HepG2 (cell line): Measurements from ENCODE around the gene CYBRD1. TPM values are rescaled to one million over a fixed set of nuclear protein-coding genes. Genes with fewer than 3 reads are reported as not detected.

Experiments
- ATAC-seq: fragments of 200-7000 bp; cut with Tn5 transposase; 3 replicates; pipeline ENCODE4 v1.9.1; 2020; ENCODE audit warnings: mild to moderate bottlenecking, moderate library complexity
- BruUV-seq: library from RNA; stranded (reverse); fragments of 400-500 nt; replicated peaks from 2 replicates; lab custom pipeline; 2021; lab: Mats Ljungman, UMichigan
- CTCF ChIA-PET: fragments of 300-600 bp; formaldehyde crosslinking; extraction: SDS; loops from one replicate; lab custom pipeline; 2021; ENCODE audit warnings: low total read pairs, inconsistent platforms, low intra/inter-chr PET ratio; lab: Yijun Ruan, JAX
- POLR2A ChIA-PET: fragments of 350-600 bp; sonication (Branson Sonifier 250); formaldehyde crosslinking; loops from one replicate; lab custom pipeline; 2020; ENCODE audit warnings: antibody characterized with exemption, inconsistent platforms; lab: Yijun Ruan, JAX
- DNase-seq: peaks from one replicate; pipeline ENCODE4 v3.0.0-alpha.2; 2015; ENCODE audit warnings: low spot score
- FAIRE-seq: peaks from 3 replicates; lab custom pipeline; 2011; peaks lifted over from hg19 to GRCh38; lab: Jason Lieb, UNC
- H2AFZ ChIP-seq: one replicate; pipeline ENCODE4 v1.6.1; 2011; ENCODE audit warnings: low read length, inconsistent platforms
- H3K27ac ChIP-seq: fragments of 300-600 bp; 3 replicates; pipeline ENCODE4 v1.8.0; 2011; ENCODE audit warnings: mixed run types, mild to moderate bottlenecking, mixed read lengths, low read length, inconsistent platforms; ENCODE audit not compliant: insufficient read depth; ENCODE audit errors: extremely low read length
- H3K27me3 ChIP-seq, 2 experiments: fragments of 200-600 bp in 1 of 2; 2 replicates in 1 of 2; 3 replicates in 1 of 2; pipeline versions ENCODE4 v1.6.0 to v1.8.0; 2011; ENCODE audit warnings: low read length in 2 of 2, mild to moderate bottlenecking in 2 of 2, moderate library complexity in 2 of 2, inconsistent platforms in 1 of 2; ENCODE audit not compliant: insufficient read depth in 2 of 2, control insufficient read depth in 1 of 2
- H3K36me3 ChIP-seq, 2 experiments: fragments of 200-600 bp in 1 of 2; replicated peaks in 1 of 2; 2 replicates in 1 of 2; 3 replicates in 1 of 2; pipeline versions ENCODE4 v1.5.1 to v1.8.0; 2011; ENCODE audit warnings: low read length in 2 of 2, inconsistent platforms in 1 of 2; ENCODE audit not compliant: insufficient read depth in 2 of 2, control insufficient read depth in 1 of 2
- H3K4me1 ChIP-seq: 2 replicates; pipeline ENCODE4 v1.5.1; 2012; ENCODE audit warnings: low read length, inconsistent platforms; ENCODE audit not compliant: insufficient read depth
- H3K4me2 ChIP-seq: 2 replicates; pipeline ENCODE4 v1.6.0; 2011; ENCODE audit warnings: low read depth, low read length, inconsistent platforms
- H3K4me3 ChIP-seq, 3 experiments: fragments of 200-600 bp in 1 of 3; sonication (generic), shearing (Covaris generic) in 1 of 3; replicated peaks in 1 of 3; 2 replicates each; pipeline ENCODE4 v1.5.1; 2011 to 2016; ENCODE audit warnings: low read length in 3 of 3, inconsistent platforms in 2 of 3, low read depth in 2 of 3, mild to moderate bottlenecking in 2 of 3, control low read depth in 1 of 3, mixed read lengths in 1 of 3; ENCODE audit not compliant: insufficient read depth in 1 of 3
- H3K79me2 ChIP-seq: one replicate; pipeline ENCODE4 v1.6.1; 2011; ENCODE audit warnings: low read length, inconsistent platforms; ENCODE audit not compliant: insufficient read depth
- H3K9ac ChIP-seq: 2 replicates; pipeline ENCODE4 v1.6.0; 2011; ENCODE audit warnings: mild to moderate bottlenecking, low read depth, low read length, inconsistent platforms; ENCODE audit not compliant: insufficient read depth
- H3K9me3 ChIP-seq: 2 replicates; pipeline ENCODE4 v1.5.1; 2012; ENCODE audit warnings: mild to moderate bottlenecking, low read length
- H4K20me1 ChIP-seq: 2 replicates; pipeline ENCODE4 v1.6.0; 2011; ENCODE audit warnings: inconsistent platforms, mild to moderate bottlenecking, low read length, moderate library complexity; ENCODE audit not compliant: insufficient read depth
- HNF4G ChIP-seq, 2 experiments: sonication (generic) in 1 of 2; formaldehyde crosslinking in 1 of 2; IDR thresholded peaks; 2 replicates each; pipeline versions ENCODE4 v1.4.0 to v1.6.1; 2011 to 2020; ENCODE audit warnings: borderline replicate concordance in 2 of 2, low read depth in 2 of 2, mild to moderate bottlenecking in 2 of 2, low read length in 1 of 2, missing genetic modification reagents in 1 of 2, moderate library complexity in 1 of 2
- NFKBIZ ChIP-seq: IDR thresholded peaks from 2 replicates; pipeline ENCODE4 v1.6.1; 2018; ENCODE audit warnings: missing genetic modification reagents, missing compliant biosample characterization
- RARG ChIP-seq: sonication (generic); formaldehyde crosslinking; IDR thresholded peaks from 2 replicates; pipeline ENCODE4 v1.4.0; 2020; ENCODE audit warnings: low read depth, mild to moderate bottlenecking, missing genetic modification reagents
- RXRB ChIP-seq: IDR thresholded peaks from 2 replicates; pipeline ENCODE4 v1.6.1; 2016; ENCODE audit warnings: borderline replicate concordance, missing genetic modification reagents, missing compliant biosample characterization
- TCF7L2 ChIP-seq: IDR thresholded peaks from 2 replicates; pipeline ENCODE4 v1.6.1; 2011; ENCODE audit warnings: mild to moderate bottlenecking, low read depth, low read length, moderate library complexity
- ZBTB20 ChIP-seq: sonication (generic); formaldehyde crosslinking; IDR thresholded peaks from 2 replicates; pipeline ENCODE4 v1.8.1; 2023; ENCODE audit warnings: missing genetic modification reagents, low read depth, mild to moderate bottlenecking, borderline replicate concordance
- ZNF468 ChIP-seq: sonication (generic); formaldehyde crosslinking; IDR thresholded peaks from 2 replicates; pipeline ENCODE4 v1.8.0; 2022; ENCODE audit warnings: mild to moderate bottlenecking, moderate library complexity, missing genetic modification reagents
- ZSCAN21 ChIP-seq: sonication (generic); formaldehyde crosslinking; IDR thresholded peaks from 2 replicates; pipeline ENCODE4 v1.8.0; 2022; ENCODE audit warnings: mild to moderate bottlenecking, missing genetic modification reagents, moderate library complexity, borderline replicate concordance
- WGBS: methylation state at CpG from one replicate; pipeline ENCODE4 v1.1.6; 2017; ENCODE audit warnings: low lambda C conversion rate; 5-methylcytosine and 5-hydroxymethylcytosine counted together
- in situ Hi-C: cut with HindIII; loops from 2 replicates; pipeline ENCODE4 v1.10.0; 2017; ENCODE audit warnings: low pct_unique_long_range_greater_than_20kb; ENCODE audit not compliant: extremely low pct_ligation_motif_present
- intact Hi-C: fragments of 100-400 bp; cut with micrococcal nuclease; formaldehyde crosslinking; loops from one replicate; pipeline ENCODE4 v1.10.0; 2022; ENCODE audit not compliant: unreplicated experiment
- polyA plus RNA-seq, 8 experiments: library from polyadenylated mRNA; depleted of rRNA in 3 of 8; stranded (reverse) in 7 of 8; unstranded in 1 of 8; fragments of >200 nt; fragmentation: Illumina TruSeq in 4 of 8; extraction: Trizol in 4 of 8; gene quantifications; 2 replicates each; pipeline versions ENCODE4 v1.2.1 to v1.2.3, GENCODE V29; 2011 to 2016; ENCODE audit warnings: low read depth in 4 of 8, missing spikeins in 1 of 8, mixed read lengths in 1 of 8; ENCODE audit not compliant: insufficient read depth in 1 of 8
- total RNA-seq, 5 experiments: library from RNA; depleted of rRNA; stranded (reverse); fragments of >200 nt; fragmentation: Illumina TruSeq; extraction: Trizol; gene quantifications; 2 replicates each; pipeline ENCODE4 v1.2.3, GENCODE V29; 2016; ENCODE audit warnings: low read depth in 1 of 5
- TF ChIP-seq, protein P1 (sequence below): sonication (generic); formaldehyde crosslinking; IDR thresholded peaks from 2 replicates; pipeline ENCODE4 v1.5.0; 2020; ENCODE audit warnings: mild to moderate bottlenecking, missing genetic modification reagents, moderate library complexity

The CYBRD1 gene
- total and polyA plus RNA-seq, 2 of the 13 experiments (the other 11 are each of a cell fraction or from before 2014, with no cell fraction given) = 0.13 to 0.42 TPM

DNA sequence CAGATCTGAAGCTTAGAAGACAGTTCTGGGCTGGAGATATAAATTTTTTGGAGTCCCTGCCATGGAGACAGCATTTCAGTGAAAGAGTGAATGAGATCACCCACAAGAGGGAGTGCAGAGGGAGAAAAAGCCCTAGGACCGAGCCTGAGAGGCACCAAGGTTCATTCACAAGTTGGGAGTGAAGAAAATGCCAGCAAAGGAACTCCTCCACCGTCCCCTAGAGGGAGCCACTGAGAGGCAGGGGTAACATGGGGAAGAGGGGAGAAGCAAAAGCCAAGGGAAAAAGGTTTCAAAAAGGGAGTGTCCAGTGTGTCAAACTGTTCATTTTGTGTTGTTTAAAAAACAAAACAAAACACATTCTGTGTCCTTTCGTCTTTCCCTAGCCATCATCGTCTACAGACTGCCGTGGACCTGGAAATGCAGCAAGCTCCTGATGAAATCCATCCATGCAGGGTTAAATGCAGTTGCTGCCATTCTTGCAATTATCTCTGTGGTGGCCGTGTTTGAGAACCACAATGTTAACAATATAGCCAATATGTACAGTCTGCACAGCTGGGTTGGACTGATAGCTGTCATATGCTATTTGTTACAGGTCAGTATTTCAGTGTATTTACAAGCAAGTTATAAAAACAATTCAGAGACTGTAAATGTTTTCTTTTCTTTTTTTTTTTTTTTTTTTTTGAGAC lies 19.1 kb downstream of the CYBRD1 start:
- H3K27me3 ChIP-seq = no peaks in the 10 kb centered on the region
- H3K9ac ChIP-seq = no peak overlapping the region
- intact Hi-C loops (no loop called here), in situ Hi-C loops (no loop called here)
- H3K4me3 ChIP-seq = no peak overlapping the region
- H3K4me1 ChIP-seq = no peaks in the 10 kb centered on the region
- H3K4me2 ChIP-seq = no peak overlapping the region
- no peaks in the 10 kb centered on the region for H3K36me3 ChIP-seq
- TF ChIP-seq, protein P1, sequence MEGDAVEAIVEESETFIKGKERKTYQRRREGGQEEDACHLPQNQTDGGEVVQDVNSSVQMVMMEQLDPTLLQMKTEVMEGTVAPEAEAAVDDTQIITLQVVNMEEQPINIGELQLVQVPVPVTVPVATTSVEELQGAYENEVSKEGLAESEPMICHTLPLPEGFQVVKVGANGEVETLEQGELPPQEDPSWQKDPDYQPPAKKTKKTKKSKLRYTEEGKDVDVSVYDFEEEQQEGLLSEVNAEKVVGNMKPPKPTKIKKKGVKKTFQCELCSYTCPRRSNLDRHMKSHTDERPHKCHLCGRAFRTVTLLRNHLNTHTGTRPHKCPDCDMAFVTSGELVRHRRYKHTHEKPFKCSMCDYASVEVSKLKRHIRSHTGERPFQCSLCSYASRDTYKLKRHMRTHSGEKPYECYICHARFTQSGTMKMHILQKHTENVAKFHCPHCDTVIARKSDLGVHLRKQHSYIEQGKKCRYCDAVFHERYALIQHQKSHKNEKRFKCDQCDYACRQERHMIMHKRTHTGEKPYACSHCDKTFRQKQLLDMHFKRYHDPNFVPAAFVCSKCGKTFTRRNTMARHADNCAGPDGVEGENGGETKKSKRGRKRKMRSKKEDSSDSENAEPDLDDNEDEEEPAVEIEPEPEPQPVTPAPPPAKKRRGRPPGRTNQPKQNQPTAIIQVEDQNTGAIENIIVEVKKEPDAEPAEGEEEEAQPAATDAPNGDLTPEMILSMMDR (CRISPR knock-in tag) = peak; percentile 44
- no peak for TF ChIP-seq ZBTB20
- peak; percentile 37; the same call in 2 of the 3 replicates for ATAC-seq
- no peak for DNase-seq
- H4K20me1 ChIP-seq = no peaks in the 10 kb centered on the region
- ChIA-PET POLR2A (no interaction called here), CTCF (no interaction called here)
- H3K9me3 ChIP-seq = no peaks in the 10 kb centered on the region
- no peak for FAIRE-seq
- H3K79me2 ChIP-seq = no peaks in the 10 kb centered on the region
- WGBS = 43% methylated on average over 6 of the region's 6 CpGs
- no TSS peak for BruUV-seq
- H3K27ac ChIP-seq = no peak overlapping the region
- H2AFZ ChIP-seq = no peak overlapping the region

DNA sequence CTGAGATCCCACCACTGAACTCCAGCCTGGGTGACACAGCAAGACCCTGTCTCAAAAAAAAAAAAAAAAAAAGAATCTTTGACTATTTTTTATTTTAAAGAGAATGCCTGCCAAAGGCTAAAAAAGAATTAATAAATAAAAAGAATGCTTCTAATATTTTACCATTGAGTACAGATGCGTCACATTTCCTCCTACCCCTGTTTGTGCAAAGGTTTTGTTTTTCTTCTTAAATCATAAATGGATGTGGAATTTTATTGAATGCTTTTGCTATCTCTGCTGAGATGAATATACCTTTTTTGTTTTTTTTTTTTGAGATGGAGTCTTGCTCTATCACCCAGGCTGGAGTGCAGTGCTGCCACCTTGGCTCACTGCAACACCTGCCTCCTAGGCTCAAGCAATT lies 22.8 kb downstream of the CYBRD1 start:
- no peak for TF ChIP-seq HNF4G (IDR thresholded peaks at IDR 0.05; ENCODE audit: borderline replicate concordance, low read depth, low read length)
- no peak for TF ChIP-seq HNF4G (CRISPR knock-in tag; IDR thresholded peaks at IDR 0.05; ENCODE audit: borderline replicate concordance, low read depth)
- no peak for TF ChIP-seq ZNF468 (CRISPR knock-in tag)
- no peak for TF ChIP-seq TCF7L2
- TF ChIP-seq NFKBIZ (CRISPR knock-in tag) = no peak
- TF ChIP-seq RARG (CRISPR knock-in tag) = no peak
- TF ChIP-seq ZSCAN21 (CRISPR knock-in tag) = no peak
- TF ChIP-seq RXRB = no peak
- Histone ChIP-seq H3K4me1 (no peaks in the 10 kb centered on the region), H3K27ac (no peak overlapping the region), H4K20me1 (no peaks in the 10 kb centered on the region), H3K36me3 (no peaks in the 10 kb centered on the region), H2AFZ (no peak overlapping the region), H3K27me3 (no peaks in the 10 kb centered on the region), H3K4me2 (no peak overlapping the region), H3K9me3 (no peaks in the 10 kb centered on the region), H3K9ac (no peak overlapping the region), H3K4me3 (no peak overlapping the region), H3K79me2 (no peaks in the 10 kb centered on the region)
- no peak for DNase-seq
- BruUV-seq = no TSS peak
- intact Hi-C loops (no loop called here), in situ Hi-C loops (no loop called here)
- POLR2A ChIA-PET = no interaction called here
- no peak for FAIRE-seq
- WGBS = 94% methylated on average over 1 of the region's 1 CpG
- ATAC-seq = no peak
- CTCF ChIA-PET = no interaction called here
